Sciatic nerve (tissue), 2 donors: ENCODE data around the gene XNDC1N. TPM values are rescaled to one million over a fixed set of nuclear protein-coding genes. Genes with fewer than 3 reads are reported as not detected.
A peak's percentile ranks its signal among the peaks of the same experiment; 100 is the strongest.

Source experiments
- ATAC-seq: fragments of 200-7000 bp; cut with Tn5 transposase; one replicate; pipeline ENCODE4 v1.9.1; 2020; ENCODE audit warnings: mild to moderate bottlenecking, moderate library complexity
- DNase-seq: peaks from one replicate; pipeline ENCODE4 v3.0.0-alpha.2; 2020; ENCODE audit warnings: low spot score
- intact Hi-C: fragments of 100-400 bp; cut with DNase I; formaldehyde crosslinking; loops from one replicate; pipeline ENCODE4 v1.14.2; 2022
- total RNA-seq: library from RNA; stranded (reverse); fragmentation: NEBNext Ultra II Directional; extraction: Animal tissue kit (Norgen Biotek cat#: 25700); gene quantifications from one replicate; pipeline ENCODE4 v1.2.1, GENCODE V29; 2021
- donor health status: DM: no; HTN: no; CAD: no.
- donor health status: DM: no; HTN: no; CAD: no.

Gene XNDC1N
- total RNA-seq, result 11.7 TPM

DNA sequence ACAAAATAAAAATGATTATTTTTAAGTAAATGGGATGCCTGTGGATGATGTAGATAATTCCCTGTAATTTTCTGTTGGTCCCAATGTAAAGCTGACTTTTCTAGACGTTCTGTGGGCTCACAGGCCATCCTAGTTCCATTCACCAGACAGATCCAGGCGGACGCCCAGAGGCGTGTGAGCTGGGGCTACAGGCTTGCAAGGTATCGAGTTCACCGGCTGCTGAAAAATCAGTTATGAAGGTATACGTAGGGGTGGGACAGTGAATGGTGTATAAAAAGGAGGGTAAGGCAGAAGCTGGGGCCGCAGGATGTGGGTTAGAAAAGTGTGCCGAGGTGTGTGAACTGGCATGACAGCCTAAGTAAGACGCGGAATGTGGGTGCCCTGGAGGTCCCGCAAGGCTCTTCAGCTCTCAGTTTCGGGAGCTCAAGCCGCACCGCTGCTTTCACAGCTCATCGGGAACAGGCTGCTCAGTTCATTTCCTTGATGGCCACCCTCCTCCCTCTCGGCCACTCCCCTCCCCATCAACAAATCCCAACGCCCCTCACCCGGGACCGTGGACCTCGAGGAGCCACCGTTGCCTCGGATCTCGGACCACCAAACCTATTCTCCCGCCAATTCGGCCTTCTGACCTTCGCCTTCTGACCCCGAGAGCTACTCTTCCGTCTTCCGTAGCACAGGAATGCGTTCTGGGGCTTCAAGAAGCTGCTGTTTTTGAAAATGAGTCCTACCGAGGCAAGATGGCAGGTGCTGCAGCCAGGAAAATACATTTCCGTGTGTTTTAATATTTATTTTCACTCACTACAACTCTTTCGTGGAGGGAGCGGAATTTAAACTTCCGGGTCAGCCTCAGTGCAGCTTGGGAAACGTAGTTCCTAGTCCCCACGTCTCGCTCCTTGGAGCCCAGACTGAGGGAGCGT, at the start of gene XNDC1N:
XNDC1N (minus strand) TSS at position 775 of the 917 bp plus-strand sequence. CDS start 5,241 bp downstream, outside the sequence.
- intact Hi-C loops, result no loop called here
- peak; percentile 75 for DNase-seq

GRCh38 chr11:71977743-71978418, 49.5 kb upstream of the XNDC1N start:
- DNase-seq (no peak), ATAC-seq (peak; percentile 74)

More for the DNA sequence above, at the start of gene XNDC1N:
- peak; percentile 97 for ATAC-seq

GRCh38 chr11:71977090-71977489, 48.7 kb upstream of the XNDC1N start:
- DNase-seq (no peak), ATAC-seq (no peak)
- intact Hi-C loops, result no loop called here

More at GRCh38 chr11:71977743-71978418, 49.5 kb upstream of the XNDC1N start:
- intact Hi-C loops, result no loop called here

DNA sequence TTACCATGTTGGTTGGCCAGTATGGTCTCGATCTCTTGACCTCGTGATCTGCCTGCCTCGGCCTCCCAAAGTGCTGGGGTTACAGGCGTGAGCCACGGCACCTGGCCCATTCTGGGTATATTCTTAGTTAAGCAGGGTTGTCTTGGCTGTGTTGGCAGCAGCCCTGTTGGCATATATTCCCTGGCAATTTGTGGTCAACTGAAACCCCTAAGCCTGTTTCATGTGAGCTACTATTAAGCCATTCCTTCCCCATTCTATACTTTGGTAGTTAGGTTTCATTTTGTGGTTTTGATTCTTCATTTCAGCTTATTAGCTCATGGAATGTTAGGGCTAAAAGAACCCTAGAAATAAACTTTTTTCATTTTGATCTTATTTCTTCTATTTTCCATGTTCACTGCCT, 48.2 kb upstream of the XNDC1N start:
- no peak for DNase-seq
- intact Hi-C loops, result no loop called here
- no peak for ATAC-seq

GRCh38 chr11:71971680-71972079, 43.3 kb upstream of the XNDC1N start:
- no peak for ATAC-seq
- DNase-seq, result no peak
- intact Hi-C loops, result no loop called here

DNA sequence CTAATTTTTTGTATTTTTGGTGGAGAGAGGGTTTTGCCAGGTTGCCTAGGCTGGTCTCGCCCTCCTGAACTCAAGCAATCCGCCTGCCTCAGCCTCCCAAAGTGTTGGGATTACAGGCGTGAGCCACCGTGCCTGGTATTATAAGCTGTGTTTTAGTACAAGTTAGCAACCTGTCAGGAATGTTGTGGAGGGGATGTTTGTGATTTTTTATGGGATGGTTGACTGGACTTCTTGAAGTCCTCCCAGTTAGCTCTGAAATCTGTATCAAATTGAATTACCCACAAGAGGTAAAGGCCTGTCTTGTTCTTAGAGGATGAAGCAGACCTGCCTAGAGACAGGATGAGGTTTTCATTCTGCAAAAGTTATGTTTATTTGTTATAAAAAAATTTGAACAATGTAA, 36.2 kb upstream of the XNDC1N start:
- intact Hi-C loops, result no loop called here
- ATAC-seq, result no peak
- DNase-seq, result no peak

- DNase-seq (no peak), ATAC-seq (no peak)
- intact Hi-C loops, result no loop called here
Observed at GRCh38 chr11:71963468-71963867, 35.1 kb upstream of the XNDC1N start.

GRCh38 chr11:71962428-71963038, 34.1 kb upstream of the XNDC1N start:
- intact Hi-C loops, result no loop called here
- no peak for ATAC-seq

GRCh38 chr11:71955898-71956456, 27.6 kb upstream of the XNDC1N start:
- ATAC-seq, result no peak
- intact Hi-C loops, result no loop called here
- no peak for DNase-seq

More at GRCh38 chr11:71962428-71963038, 34.1 kb upstream of the XNDC1N start:
- no peak for DNase-seq

DNA sequence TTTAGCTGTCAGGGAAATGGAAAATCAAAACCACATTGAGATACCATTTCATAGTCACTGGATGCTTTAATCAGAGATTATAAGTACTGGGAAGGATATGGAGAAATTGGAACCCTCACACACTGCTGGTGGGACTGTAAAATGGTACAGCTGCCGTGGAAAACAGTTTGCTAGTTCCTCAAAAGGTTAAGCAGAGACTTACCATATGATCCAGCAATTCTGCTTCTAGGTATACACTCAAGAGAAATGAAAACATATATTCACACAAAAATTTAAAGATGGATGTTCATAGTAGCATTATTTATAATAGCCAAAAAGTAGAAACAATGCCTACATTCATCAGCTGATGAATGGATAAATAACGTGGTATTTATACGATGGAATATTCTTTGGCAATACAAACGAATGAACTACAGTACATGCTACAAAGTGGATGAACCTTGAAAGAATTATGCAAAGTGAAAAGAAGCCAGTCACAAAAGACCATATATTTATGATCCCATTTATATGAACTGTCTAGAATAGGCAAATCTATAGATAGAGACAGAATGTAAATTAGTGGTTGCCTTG, 23.4 kb upstream of the XNDC1N start:
- intact Hi-C loops, result no loop called here
- DNase-seq (no peak), ATAC-seq (no peak)

- DNase-seq (no peak), ATAC-seq (no peak)
- intact Hi-C loops, result no loop called here
Observed at GRCh38 chr11:71949034-71949433, 20.6 kb upstream of the XNDC1N start.

- DNase-seq (no peak), ATAC-seq (no peak)
- intact Hi-C loops, result no loop called here
Observed at GRCh38 chr11:71948314-71949027, 20.1 kb upstream of the XNDC1N start.

DNA sequence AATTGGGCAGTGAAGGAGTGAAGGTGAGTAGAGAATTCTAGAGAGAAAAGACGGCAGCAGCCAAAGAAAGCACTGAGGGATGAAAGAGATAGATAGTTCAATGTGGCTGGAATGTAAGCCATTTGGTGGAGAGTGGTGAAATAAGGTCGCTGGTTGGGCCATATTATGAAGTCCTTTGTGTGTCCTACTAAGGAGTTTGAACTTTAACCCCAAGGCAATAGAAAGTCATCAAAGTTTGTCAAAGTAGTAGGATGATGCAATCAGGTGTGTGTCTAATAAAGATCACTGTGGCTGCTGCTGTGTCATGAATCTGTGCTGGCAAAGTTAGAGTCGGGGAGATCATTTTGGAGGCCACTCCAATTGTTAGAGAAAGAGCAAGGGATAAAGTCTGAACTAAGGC, 19.1 kb upstream of the XNDC1N start:
- ATAC-seq (no peak), DNase-seq (no peak)
- intact Hi-C loops, result no loop called here

DNA sequence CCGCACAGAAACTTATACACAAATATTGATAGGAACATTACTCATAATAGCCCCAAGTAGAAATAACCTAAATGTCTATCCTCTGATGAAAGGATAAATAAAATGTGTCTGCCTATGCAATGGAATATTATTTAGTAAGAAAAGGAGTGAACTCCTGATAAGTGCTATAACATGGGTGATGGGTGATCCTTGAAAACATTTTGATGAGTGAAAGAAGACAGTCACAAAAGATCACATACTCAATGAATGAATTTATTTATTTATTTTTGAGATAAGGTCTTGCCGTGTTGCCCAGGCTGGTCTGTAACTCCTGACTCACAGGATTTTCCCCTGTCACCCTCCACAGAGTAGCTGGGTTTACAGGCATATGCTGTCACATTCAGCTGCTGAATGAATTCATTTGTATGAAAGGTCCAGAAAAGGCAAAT, 17.8 kb upstream of the XNDC1N start:
- no peak for DNase-seq
- intact Hi-C loops, result no loop called here
- no peak for ATAC-seq

GRCh38 chr11:71940561-71941219, 12.3 kb upstream of the XNDC1N start:
- DNase-seq (no peak), ATAC-seq (no peak)
- intact Hi-C loops, result no loop called here

DNA sequence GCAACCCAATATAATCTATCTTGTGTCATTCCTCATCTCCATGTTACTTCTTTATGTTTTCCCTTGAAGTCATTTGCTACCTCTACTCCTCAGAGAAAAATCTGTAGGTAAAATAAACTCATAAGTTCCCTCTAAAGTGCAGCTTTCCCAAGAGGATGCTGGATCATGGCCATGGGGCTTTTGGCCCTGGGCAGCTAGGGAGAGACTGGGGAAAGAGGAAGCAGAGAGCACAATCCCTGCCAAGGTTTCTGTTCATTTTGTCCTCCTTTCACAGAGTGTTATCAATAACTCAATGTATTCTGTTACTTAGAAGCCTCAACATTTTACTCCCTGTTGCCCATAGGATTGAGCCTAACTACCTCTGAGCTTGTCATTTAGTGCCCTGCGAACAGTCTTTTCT, 9.4 kb upstream of the XNDC1N start:
- no peak for DNase-seq
- ATAC-seq, result no peak
- intact Hi-C loops, result no loop called here

GRCh38 chr11:71936825-71937224, 8.4 kb upstream of the XNDC1N start:
- DNase-seq (no peak), ATAC-seq (no peak)
- intact Hi-C loops, result no loop called here

- ATAC-seq, result no peak
- intact Hi-C loops, result no loop called here
- DNase-seq, result no peak
Observed at GRCh38 chr11:71935338-71935925, 7.0 kb upstream of the XNDC1N start.
